ENCODE data around the gene IFT122.

IFT122 gene

DNA sequence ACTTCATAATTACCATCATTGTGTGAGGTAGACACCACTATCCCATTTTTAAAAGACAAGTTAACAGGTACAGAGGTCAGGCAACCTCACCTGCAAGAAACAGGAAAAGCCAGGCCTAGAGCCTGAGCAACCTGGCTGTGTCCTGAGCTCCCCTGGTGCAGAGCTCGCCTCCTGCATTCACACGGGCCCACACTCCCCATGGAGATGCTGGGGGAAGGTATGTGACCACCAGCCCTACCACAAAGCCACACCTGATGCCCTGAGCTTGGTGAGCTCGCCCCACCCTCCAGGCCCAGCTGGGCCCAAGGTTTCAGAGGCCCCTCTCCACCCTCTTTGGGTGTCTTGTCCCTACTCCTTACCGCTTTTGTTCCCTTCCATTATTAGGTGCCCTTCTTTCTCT is 10.4 kb upstream of the IFT122 start:
- no peak for DNase-seq
- TF ChIP-seq, protein P1, sequence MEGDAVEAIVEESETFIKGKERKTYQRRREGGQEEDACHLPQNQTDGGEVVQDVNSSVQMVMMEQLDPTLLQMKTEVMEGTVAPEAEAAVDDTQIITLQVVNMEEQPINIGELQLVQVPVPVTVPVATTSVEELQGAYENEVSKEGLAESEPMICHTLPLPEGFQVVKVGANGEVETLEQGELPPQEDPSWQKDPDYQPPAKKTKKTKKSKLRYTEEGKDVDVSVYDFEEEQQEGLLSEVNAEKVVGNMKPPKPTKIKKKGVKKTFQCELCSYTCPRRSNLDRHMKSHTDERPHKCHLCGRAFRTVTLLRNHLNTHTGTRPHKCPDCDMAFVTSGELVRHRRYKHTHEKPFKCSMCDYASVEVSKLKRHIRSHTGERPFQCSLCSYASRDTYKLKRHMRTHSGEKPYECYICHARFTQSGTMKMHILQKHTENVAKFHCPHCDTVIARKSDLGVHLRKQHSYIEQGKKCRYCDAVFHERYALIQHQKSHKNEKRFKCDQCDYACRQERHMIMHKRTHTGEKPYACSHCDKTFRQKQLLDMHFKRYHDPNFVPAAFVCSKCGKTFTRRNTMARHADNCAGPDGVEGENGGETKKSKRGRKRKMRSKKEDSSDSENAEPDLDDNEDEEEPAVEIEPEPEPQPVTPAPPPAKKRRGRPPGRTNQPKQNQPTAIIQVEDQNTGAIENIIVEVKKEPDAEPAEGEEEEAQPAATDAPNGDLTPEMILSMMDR (IDR thresholded peaks at IDR 0.05; ENCODE audit: low read depth, low read length, missing control alignments): no peak
- Histone ChIP-seq H3K27ac (no peak overlapping the region), H3K4me3 (ENCODE audit: low read depth, low read length) (no peak overlapping the region), H3K36me3 (replicated peaks) (peaks cover 20% of the 10 kb centered on the region), H3K27me3 (replicated peaks) (no peaks in the 10 kb centered on the region)
- in situ Hi-C loops (cut with HindIII; ENCODE audit: low pct_ligation_motif_present, low sequenced_read_pairs): no loop called here

DNA sequence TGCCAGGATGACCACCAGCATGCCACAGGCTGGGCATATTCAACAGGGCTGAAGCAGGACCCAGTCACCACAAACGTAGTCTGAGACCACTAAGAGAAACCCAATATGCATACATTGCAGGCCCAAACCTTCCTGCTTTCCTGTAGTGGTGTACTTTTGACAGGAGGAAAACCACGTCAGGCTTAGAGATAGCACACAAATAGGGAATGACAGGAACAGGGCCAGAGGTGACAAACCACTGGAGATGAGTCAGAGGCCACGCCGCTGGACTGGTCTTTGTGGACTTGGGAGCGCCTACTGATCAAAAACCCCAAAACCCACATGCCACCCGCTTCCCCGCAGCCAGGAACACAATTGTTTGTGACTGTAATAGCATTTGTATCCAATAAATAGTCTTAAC is 8.0 kb upstream of the IFT122 start:
- no peak for DNase-seq
- Histone ChIP-seq H3K27ac (no peak overlapping the region), H3K4me3 (ENCODE audit: low read depth, low read length) (no peak overlapping the region), H3K27me3 (replicated peaks) (no peaks in the 10 kb centered on the region), H3K36me3 (replicated peaks) (peaks cover 20% of the 10 kb centered on the region)
- in situ Hi-C loops (cut with HindIII; ENCODE audit: low pct_ligation_motif_present, low sequenced_read_pairs): no loop called here
- TF ChIP-seq, protein P1 (IDR thresholded peaks at IDR 0.05; ENCODE audit: low read depth, low read length, missing control alignments): no peak

DNA sequence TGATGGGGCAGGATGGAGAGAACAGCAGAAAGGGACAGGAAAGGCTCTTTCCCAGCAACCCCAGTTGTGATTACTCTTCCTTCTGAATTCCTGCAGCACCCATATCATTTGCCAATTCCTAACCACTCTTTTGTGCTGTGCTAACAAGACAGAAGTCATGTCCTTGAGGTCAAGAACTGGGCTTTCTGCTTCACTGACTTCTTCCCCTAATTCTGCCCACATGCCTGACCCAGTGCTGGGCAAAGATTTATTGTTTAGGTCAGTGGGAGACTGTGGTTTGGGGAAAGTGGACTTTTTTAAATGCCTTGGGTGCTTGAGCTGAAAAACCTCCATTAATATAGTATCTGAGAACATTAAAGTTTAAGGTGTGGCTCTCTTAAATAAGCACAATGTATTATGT is 7.4 kb upstream of the IFT122 start:
- in situ Hi-C loops (cut with HindIII; ENCODE audit: low pct_ligation_motif_present, low sequenced_read_pairs): no loop called here
- H3K27me3 ChIP-seq (replicated peaks): no peaks in the 10 kb centered on the region
- H3K27ac ChIP-seq: no peak overlapping the region
- TF ChIP-seq, protein P1 (IDR thresholded peaks at IDR 0.05; ENCODE audit: low read depth, low read length, missing control alignments): no peak
- no peak for DNase-seq
- H3K36me3 ChIP-seq (replicated peaks): peaks cover 21% of the 10 kb centered on the region
- no peak overlapping the region for H3K4me3 ChIP-seq (ENCODE audit: low read depth, low read length)

DNA sequence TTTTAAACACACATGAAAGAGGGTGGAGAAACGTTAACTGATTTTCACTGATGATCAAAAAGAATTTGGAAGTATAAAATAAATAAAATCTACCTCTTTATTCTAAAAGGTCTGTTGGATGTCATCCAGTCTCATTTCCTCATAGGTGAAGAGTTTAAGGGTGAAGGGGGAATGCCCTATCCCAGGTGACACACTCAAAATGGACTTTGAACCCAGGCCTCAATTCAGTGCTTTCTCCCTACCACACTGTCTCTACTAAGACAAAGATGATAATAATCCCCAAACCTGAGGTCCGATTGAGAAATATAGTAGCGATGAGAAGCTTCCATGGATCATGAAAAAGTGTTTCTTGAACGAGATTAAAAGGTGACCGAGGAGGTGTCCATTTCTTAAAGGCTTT is 6.5 kb upstream of the IFT122 start:
- H3K36me3 ChIP-seq (replicated peaks): peaks cover 22% of the 10 kb centered on the region
- TF ChIP-seq, protein P1 (IDR thresholded peaks at IDR 0.05; ENCODE audit: low read depth, low read length, missing control alignments): no peak
- no peaks in the 10 kb centered on the region for H3K27me3 ChIP-seq (replicated peaks)
- no peak overlapping the region for H3K27ac ChIP-seq
- DNase-seq: no peak
- no peak overlapping the region for H3K4me3 ChIP-seq (ENCODE audit: low read depth, low read length)
- in situ Hi-C loops (cut with HindIII; ENCODE audit: low pct_ligation_motif_present, low sequenced_read_pairs): no loop called here

DNA sequence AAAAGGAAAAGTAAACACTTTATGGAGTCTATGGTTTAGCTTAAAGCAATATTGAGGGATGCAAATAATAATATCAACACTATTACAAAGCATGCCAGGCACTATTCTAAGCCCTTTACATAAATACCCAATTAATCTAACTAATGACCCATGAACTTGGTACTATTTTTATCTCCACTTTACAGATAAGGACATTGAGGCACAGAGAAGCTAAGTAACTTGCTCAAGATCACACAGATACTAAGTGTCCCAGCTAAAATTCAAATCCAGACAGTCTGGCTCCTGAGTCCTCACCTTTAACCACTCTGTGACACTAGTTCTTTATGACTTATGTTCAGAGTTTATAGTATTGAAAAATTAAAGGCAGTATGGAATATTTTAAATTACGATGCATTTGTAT is 5.9 kb upstream of the IFT122 start:
- Histone ChIP-seq H3K27ac (no peak overlapping the region), H3K27me3 (replicated peaks) (no peaks in the 10 kb centered on the region), H3K36me3 (replicated peaks) (peaks cover 22% of the 10 kb centered on the region), H3K4me3 (ENCODE audit: low read depth, low read length) (no peak overlapping the region)
- TF ChIP-seq, protein P1 (IDR thresholded peaks at IDR 0.05; ENCODE audit: low read depth, low read length, missing control alignments): no peak
- in situ Hi-C loops (cut with HindIII; ENCODE audit: low pct_ligation_motif_present, low sequenced_read_pairs): no loop called here
- no peak for DNase-seq

DNA sequence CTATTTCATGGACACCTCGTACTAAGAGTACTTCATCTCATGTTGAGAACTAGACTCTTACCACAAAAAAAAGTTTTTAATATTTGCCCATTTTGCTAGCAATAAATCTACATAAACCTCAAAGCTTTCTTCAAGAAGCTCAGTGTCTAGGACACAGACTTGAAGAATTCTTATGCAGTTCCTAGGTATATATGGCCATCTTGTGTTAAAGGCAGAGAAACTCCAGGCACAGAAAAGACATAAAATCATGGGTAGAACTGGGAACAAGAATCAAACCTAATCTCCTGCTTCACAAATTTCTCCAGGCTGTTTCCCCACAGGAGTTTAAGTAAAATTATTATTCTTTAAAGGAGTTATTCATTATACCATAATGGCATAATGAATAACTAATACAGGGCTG is 4.7 kb upstream of the IFT122 start:
- in situ Hi-C loops (cut with HindIII; ENCODE audit: low pct_ligation_motif_present, low sequenced_read_pairs): no loop called here
- no peak overlapping the region for H3K27ac ChIP-seq

More for the DNA sequence above, 4.7 kb upstream of the IFT122 start:
- H3K4me3 ChIP-seq (ENCODE audit: low read depth, low read length): no peak overlapping the region
- peaks cover 22% of the 10 kb centered on the region for H3K36me3 ChIP-seq (replicated peaks)
- H3K27me3 ChIP-seq (replicated peaks): no peaks in the 10 kb centered on the region
- TF ChIP-seq, protein P1 (IDR thresholded peaks at IDR 0.05; ENCODE audit: low read depth, low read length, missing control alignments): no peak
- no peak for DNase-seq

All from brain microvascular endothelial cell (primary cell).